ENCODE data around the gene IL17B.

IL17B gene

DNA sequence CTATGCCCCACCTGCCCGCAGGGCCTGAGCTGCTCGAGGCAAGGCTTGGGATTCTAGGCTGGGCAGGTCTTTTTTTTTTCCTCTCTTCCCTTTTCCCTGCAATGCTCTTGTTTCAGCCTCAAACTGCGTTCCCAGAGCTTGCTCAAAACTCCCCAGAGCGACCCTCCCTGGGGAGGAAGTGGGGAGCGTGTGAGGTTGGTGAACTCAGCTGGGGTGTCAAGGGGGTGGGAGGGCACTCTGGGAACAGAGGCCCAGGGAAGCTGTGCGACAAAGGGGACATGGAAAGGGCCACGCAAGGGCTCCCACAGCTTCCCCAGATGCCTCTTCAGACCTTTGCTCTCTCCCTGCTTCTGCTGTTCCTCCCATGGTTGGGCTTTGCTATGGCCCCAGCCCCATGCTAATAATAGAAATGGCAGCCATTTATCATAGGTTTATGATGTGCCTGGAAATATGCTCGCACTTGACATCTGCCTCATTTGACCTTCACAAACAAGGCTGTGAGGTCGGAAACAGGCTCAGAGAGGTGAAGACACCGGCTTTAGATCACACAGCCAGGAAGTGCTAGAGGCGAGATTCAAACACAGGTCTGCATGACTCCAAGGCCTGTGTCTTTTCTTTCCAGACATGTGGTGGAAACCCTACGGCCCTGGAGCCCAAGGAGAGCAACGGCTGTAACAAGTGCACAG is 40.9 kb upstream of the IL17B start:
- Histone ChIP-seq H3K4me1 (ENCODE audit: low read depth, poor library complexity, severe bottlenecking) (no peaks in the 10 kb centered on the region), H3K36me3 (ENCODE audit: insufficient read depth) (no peaks in the 10 kb centered on the region), H3K79me2 (ENCODE audit: insufficient read depth, low read depth) (no peaks in the 10 kb centered on the region), H3K27ac (no peak overlapping the region), H3K9ac (no peak overlapping the region), H3K4me3 (IDR thresholded peaks at IDR 0.05; ENCODE audit: insufficient read depth, low read depth, low read length) (no peak overlapping the region), H4K20me1 (ENCODE audit: insufficient read depth) (no peaks in the 10 kb centered on the region), H3K27me3 (ENCODE audit: insufficient read depth, low read depth) (no peaks in the 10 kb centered on the region), H3K4me2 (no peak overlapping the region), H2AFZ (ENCODE audit: low read depth) (no peak overlapping the region)
- TF ChIP-seq, protein P1, sequence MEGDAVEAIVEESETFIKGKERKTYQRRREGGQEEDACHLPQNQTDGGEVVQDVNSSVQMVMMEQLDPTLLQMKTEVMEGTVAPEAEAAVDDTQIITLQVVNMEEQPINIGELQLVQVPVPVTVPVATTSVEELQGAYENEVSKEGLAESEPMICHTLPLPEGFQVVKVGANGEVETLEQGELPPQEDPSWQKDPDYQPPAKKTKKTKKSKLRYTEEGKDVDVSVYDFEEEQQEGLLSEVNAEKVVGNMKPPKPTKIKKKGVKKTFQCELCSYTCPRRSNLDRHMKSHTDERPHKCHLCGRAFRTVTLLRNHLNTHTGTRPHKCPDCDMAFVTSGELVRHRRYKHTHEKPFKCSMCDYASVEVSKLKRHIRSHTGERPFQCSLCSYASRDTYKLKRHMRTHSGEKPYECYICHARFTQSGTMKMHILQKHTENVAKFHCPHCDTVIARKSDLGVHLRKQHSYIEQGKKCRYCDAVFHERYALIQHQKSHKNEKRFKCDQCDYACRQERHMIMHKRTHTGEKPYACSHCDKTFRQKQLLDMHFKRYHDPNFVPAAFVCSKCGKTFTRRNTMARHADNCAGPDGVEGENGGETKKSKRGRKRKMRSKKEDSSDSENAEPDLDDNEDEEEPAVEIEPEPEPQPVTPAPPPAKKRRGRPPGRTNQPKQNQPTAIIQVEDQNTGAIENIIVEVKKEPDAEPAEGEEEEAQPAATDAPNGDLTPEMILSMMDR (conservative IDR thresholded peaks at IDR 0.05; ENCODE audit: low read depth, low read length), result no peak

DNA sequence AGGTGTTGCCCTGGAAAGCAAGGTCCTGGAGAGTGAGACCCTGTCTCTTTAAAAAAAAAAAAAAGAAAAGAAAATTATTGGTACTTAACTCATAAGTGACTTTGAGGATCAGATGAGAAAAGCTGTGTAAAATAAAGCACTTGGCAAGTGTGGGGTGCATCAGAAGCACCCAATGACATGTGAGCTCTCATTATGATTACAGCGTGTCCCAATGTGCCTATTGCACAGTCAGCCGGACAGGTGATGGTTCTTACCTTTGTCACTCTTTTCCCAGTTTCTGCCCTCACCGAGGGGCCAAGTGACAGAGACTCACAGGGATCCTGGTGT is 40.4 kb upstream of the IL17B start:
- Histone ChIP-seq H3K27me3 (ENCODE audit: insufficient read depth, low read depth) (no peaks in the 10 kb centered on the region), H2AFZ (ENCODE audit: low read depth) (no peak overlapping the region), H3K4me1 (ENCODE audit: low read depth, poor library complexity, severe bottlenecking) (no peaks in the 10 kb centered on the region), H3K4me2 (no peak overlapping the region), H3K79me2 (ENCODE audit: insufficient read depth, low read depth) (no peaks in the 10 kb centered on the region), H3K4me3 (IDR thresholded peaks at IDR 0.05; ENCODE audit: insufficient read depth, low read depth, low read length) (no peak overlapping the region), H4K20me1 (ENCODE audit: insufficient read depth) (no peaks in the 10 kb centered on the region), H3K9ac (no peak overlapping the region), H3K27ac (no peak overlapping the region), H3K36me3 (ENCODE audit: insufficient read depth) (no peaks in the 10 kb centered on the region)
- TF ChIP-seq, protein P1 (conservative IDR thresholded peaks at IDR 0.05; ENCODE audit: low read depth, low read length), result no peak

DNA sequence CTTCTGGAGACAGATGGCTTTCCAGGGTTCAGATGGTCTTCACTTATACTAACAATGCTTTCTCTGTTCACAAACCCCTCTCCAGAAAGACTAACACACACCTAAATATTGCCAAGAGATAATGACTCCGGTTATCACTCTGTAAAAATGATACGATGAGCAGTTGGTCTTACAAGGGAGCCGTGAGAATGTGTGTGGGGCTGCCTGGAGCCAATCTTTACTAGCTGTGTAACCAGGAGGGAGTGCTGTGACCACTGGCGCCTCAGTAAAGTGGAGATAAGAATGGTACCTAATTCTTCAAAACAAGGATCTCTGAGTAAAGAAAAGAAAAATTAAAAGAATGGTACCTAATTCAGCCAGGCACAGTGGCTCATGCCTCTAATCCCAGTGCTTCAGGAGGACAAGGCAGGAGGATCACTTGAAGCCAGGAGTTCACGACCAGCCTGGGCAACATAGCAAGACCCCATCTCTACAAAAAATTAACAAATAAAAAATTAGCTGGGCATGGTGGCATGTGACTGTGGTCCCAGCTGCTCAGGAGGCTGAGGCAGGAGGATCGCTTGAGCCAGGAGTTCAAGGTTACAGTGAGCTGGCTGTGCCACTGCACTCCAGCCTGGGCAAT is 39.9 kb upstream of the IL17B start:
- H3K36me3 ChIP-seq (ENCODE audit: insufficient read depth), result no peaks in the 10 kb centered on the region
- H3K27ac ChIP-seq, result no peak overlapping the region
- TF ChIP-seq, protein P1 (conservative IDR thresholded peaks at IDR 0.05; ENCODE audit: low read depth, low read length), result no peak
- no peaks in the 10 kb centered on the region for H4K20me1 ChIP-seq (ENCODE audit: insufficient read depth)
- no peak overlapping the region for H3K9ac ChIP-seq
- no peaks in the 10 kb centered on the region for H3K27me3 ChIP-seq (ENCODE audit: insufficient read depth, low read depth)
- H3K4me1 ChIP-seq (ENCODE audit: low read depth, poor library complexity, severe bottlenecking), result no peaks in the 10 kb centered on the region
- H3K79me2 ChIP-seq (ENCODE audit: insufficient read depth, low read depth), result no peaks in the 10 kb centered on the region
- no peak overlapping the region for H3K4me3 ChIP-seq (IDR thresholded peaks at IDR 0.05; ENCODE audit: insufficient read depth, low read depth, low read length)
- no peak overlapping the region for H3K4me2 ChIP-seq
- H2AFZ ChIP-seq (ENCODE audit: low read depth), result no peak overlapping the region

DNA sequence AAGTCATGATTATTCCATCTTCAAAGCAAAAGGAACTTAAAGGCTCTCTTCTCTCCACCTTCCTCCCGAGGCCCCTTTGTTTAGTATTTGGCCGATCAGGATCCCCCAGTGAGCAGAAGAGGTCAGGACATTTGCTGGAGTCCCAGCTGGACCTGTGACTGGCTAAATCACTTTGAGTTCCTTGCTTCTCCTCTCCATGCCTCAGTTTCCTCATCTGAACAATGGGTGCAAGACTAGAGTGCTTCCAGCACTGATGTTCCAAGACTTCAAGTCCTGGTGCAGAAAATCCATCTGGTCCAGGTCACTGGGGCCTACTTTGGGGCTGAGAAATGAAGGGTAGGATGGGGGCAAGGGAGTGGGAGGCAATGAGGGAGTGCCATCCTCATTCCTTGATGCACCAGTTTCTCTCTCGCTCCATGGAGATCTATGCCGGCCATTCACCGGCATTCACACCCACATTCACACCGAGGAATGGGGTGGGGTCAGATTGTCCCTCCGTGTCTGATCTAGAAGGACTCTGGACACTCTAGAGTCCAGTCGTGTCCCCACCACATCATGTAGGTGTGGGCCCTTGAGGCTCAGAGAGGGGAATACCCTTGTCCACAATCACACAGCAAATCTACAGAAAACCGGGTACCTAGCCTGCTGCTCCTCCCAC is 38.7 kb upstream of the IL17B start:
- Histone ChIP-seq H3K4me2 (no peak overlapping the region), H3K36me3 (ENCODE audit: insufficient read depth) (no peaks in the 10 kb centered on the region), H3K4me3 (IDR thresholded peaks at IDR 0.05; ENCODE audit: insufficient read depth, low read depth, low read length) (no peak overlapping the region), H3K27ac (no peak overlapping the region), H2AFZ (ENCODE audit: low read depth) (no peak overlapping the region), H4K20me1 (ENCODE audit: insufficient read depth) (no peaks in the 10 kb centered on the region), H3K9ac (no peak overlapping the region), H3K27me3 (ENCODE audit: insufficient read depth, low read depth) (no peaks in the 10 kb centered on the region), H3K79me2 (ENCODE audit: insufficient read depth, low read depth) (no peaks in the 10 kb centered on the region), H3K4me1 (ENCODE audit: low read depth, poor library complexity, severe bottlenecking) (no peaks in the 10 kb centered on the region)
- TF ChIP-seq, protein P1 (conservative IDR thresholded peaks at IDR 0.05; ENCODE audit: low read depth, low read length), result no peak
